ENCODE measurements around the gene IGSF8. TPM values are rescaled to one million over a fixed set of nuclear protein-coding genes. Genes with fewer than 3 reads are reported as not detected.

The IGSF8 gene
- total RNA-seq, 1 experiment from 2014 or later = 18.8 TPM

DNA sequence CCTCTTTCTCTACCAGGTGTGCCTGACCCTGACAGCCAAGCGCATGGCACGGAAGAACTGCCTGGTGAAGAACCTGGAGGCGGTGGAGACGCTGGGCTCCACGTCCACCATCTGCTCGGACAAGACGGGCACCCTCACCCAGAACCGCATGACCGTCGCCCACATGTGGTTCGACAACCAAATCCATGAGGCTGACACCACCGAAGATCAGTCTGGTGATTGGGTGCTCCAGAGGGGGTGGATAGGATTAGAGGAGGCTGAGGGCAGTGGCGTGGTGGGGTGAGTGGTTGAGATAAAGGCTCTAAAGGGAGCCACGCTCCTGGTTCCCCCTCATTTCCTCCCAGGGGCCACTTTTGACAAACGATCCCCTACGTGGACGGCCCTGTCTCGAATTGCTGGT, 30.2 kb upstream of the IGSF8 start:
- ChIA-PET POLR2A (no interaction called here), CTCF (no interaction called here)
- TF ChIP-seq, protein P1, sequence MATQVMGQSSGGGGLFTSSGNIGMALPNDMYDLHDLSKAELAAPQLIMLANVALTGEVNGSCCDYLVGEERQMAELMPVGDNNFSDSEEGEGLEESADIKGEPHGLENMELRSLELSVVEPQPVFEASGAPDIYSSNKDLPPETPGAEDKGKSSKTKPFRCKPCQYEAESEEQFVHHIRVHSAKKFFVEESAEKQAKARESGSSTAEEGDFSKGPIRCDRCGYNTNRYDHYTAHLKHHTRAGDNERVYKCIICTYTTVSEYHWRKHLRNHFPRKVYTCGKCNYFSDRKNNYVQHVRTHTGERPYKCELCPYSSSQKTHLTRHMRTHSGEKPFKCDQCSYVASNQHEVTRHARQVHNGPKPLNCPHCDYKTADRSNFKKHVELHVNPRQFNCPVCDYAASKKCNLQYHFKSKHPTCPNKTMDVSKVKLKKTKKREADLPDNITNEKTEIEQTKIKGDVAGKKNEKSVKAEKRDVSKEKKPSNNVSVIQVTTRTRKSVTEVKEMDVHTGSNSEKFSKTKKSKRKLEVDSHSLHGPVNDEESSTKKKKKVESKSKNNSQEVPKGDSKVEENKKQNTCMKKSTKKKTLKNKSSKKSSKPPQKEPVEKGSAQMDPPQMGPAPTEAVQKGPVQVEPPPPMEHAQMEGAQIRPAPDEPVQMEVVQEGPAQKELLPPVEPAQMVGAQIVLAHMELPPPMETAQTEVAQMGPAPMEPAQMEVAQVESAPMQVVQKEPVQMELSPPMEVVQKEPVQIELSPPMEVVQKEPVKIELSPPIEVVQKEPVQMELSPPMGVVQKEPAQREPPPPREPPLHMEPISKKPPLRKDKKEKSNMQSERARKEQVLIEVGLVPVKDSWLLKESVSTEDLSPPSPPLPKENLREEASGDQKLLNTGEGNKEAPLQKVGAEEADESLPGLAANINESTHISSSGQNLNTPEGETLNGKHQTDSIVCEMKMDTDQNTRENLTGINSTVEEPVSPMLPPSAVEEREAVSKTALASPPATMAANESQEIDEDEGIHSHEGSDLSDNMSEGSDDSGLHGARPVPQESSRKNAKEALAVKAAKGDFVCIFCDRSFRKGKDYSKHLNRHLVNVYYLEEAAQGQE (IDR thresholded peaks at IDR 0.05; ENCODE audit: insufficient read depth in 1 of 2, low read depth in 2 of 2, low read length in 1 of 2) = no peak
- TF ChIP-seq POLR2AphosphoS5 (IDR thresholded peaks at IDR 0.05; ENCODE audit: low read depth, low read length) (no peak), TCF7L2 (IDR thresholded peaks at IDR 0.05; ENCODE audit: low read depth, low read length) (no peak), SIN3A (IDR thresholded peaks at IDR 0.05; ENCODE audit: borderline replicate concordance, insufficient read depth, low read depth, low read length) (no peak)
- TF ChIP-seq, protein P2, sequence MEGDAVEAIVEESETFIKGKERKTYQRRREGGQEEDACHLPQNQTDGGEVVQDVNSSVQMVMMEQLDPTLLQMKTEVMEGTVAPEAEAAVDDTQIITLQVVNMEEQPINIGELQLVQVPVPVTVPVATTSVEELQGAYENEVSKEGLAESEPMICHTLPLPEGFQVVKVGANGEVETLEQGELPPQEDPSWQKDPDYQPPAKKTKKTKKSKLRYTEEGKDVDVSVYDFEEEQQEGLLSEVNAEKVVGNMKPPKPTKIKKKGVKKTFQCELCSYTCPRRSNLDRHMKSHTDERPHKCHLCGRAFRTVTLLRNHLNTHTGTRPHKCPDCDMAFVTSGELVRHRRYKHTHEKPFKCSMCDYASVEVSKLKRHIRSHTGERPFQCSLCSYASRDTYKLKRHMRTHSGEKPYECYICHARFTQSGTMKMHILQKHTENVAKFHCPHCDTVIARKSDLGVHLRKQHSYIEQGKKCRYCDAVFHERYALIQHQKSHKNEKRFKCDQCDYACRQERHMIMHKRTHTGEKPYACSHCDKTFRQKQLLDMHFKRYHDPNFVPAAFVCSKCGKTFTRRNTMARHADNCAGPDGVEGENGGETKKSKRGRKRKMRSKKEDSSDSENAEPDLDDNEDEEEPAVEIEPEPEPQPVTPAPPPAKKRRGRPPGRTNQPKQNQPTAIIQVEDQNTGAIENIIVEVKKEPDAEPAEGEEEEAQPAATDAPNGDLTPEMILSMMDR (IDR thresholded peaks at IDR 0.05) = no peak
- no peaks in the 10 kb centered on the region for H3K4me1 ChIP-seq (ENCODE audit: control insufficient read depth, insufficient read depth, low read length)
- intact Hi-C loops (cut with micrococcal nuclease; ENCODE audit: unreplicated experiment) = no loop called here
- no peak overlapping the region for H3K27ac ChIP-seq (ENCODE audit: low read length)
- no peaks in the 10 kb centered on the region for H3K36me3 ChIP-seq (ENCODE audit: control insufficient read depth, insufficient read depth, low read length)
- in situ Hi-C loops (cut with HindIII; ENCODE audit: low pct_unique_long_range_greater_than_20kb, low sequenced_read_pairs) = no loop called here
- DNase-seq (ENCODE audit: low read depth, low spot score) = no peak
- H3K4me3 ChIP-seq (ENCODE audit: low read depth in 2 of 2, low read length in 2 of 2) = no peak overlapping the region
- BruUV-seq (replicated peaks) = no TSS peak
- H3K27me3 ChIP-seq (ENCODE audit: control insufficient read depth, insufficient read depth, low read length) = no peaks in the 10 kb centered on the region
- no peaks in the 10 kb centered on the region for H3K9me3 ChIP-seq (ENCODE audit: control insufficient read depth, insufficient read depth, low read depth, low read length)
- no peak for ATAC-seq

DNA sequence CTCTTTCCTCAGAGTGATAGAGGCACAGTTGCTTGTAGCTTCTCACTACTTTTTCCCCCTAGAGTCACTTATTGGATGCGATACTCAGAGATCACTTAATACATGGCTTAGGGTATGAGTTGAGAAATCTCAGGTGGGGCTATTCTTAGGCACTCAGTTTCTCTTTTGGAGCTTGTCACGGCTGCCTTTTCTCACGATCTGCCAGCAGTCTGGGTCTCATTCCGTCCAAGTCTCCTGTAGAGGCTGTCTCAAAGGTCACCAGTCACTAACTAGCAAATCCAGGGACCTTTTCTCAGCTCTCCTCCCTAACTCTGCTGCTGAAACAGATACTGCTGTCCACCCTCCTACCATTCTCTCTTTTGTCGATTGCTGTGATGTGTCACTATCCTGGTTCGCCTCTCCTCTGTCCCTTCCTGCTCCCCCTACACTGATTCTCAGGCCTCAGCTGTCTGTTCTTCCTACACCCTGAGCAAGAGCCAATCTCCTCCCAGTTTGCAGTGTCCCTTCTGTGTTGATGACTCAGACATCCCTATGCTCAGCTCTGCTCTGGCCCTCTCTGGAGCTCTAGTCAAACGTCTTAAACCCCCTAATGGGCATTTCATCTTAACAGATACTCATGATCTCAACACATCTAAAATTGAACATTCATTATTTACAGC, 29.6 kb upstream of the IGSF8 start:
- ATAC-seq (no peak), DNase-seq (ENCODE audit: low read depth, low spot score) (no peak)
- no peaks in the 10 kb centered on the region for H3K36me3 ChIP-seq (ENCODE audit: control insufficient read depth, insufficient read depth, low read length)
- no TSS peak for BruUV-seq (replicated peaks)
- ChIA-PET CTCF (no interaction called here), POLR2A (no interaction called here)
- no peak overlapping the region for H3K4me3 ChIP-seq (ENCODE audit: low read depth in 2 of 2, low read length in 2 of 2)
- H3K4me1 ChIP-seq (ENCODE audit: control insufficient read depth, insufficient read depth, low read length) = no peaks in the 10 kb centered on the region
- H3K27ac ChIP-seq (ENCODE audit: low read length) = no peak overlapping the region
- H3K9me3 ChIP-seq (ENCODE audit: control insufficient read depth, insufficient read depth, low read depth, low read length) = no peaks in the 10 kb centered on the region
- TF ChIP-seq SIN3A (IDR thresholded peaks at IDR 0.05; ENCODE audit: borderline replicate concordance, insufficient read depth, low read depth, low read length) (no peak), POLR2AphosphoS5 (IDR thresholded peaks at IDR 0.05; ENCODE audit: low read depth, low read length) (no peak), TCF7L2 (IDR thresholded peaks at IDR 0.05; ENCODE audit: low read depth, low read length) (no peak)
- TF ChIP-seq, protein P2 (IDR thresholded peaks at IDR 0.05) = no peak
- TF ChIP-seq, protein P1 (IDR thresholded peaks at IDR 0.05; ENCODE audit: insufficient read depth in 1 of 2, low read depth in 2 of 2, low read length in 1 of 2) = no peak
- in situ Hi-C loops (cut with HindIII; ENCODE audit: low pct_unique_long_range_greater_than_20kb, low sequenced_read_pairs) (no loop called here), intact Hi-C loops (cut with micrococcal nuclease; ENCODE audit: unreplicated experiment) (no loop called here)
- no peaks in the 10 kb centered on the region for H3K27me3 ChIP-seq (ENCODE audit: control insufficient read depth, insufficient read depth, low read length)
